HepG2 (cell line): ENCODE results near the gene ETV6. TPM values are rescaled to one million over a fixed set of nuclear protein-coding genes. Genes with fewer than 3 reads are reported as not detected.

Experiments
- ASH2L ChIP-seq: fragments of 300-600, 200-600 bp; sonication (generic); IDR thresholded peaks from 2 replicates; pipeline ENCODE4 v1.7.0; 2017; ENCODE audit warnings: low read depth, mild to moderate bottlenecking, moderate library complexity, mixed read lengths, low read length; ENCODE audit not compliant: insufficient read length
- DMAP1 ChIP-seq: IDR thresholded peaks from 2 replicates; pipeline ENCODE4 v1.6.1; 2016
- EP300 ChIP-seq, 3 experiments: sonication (generic) in 1 of 3; formaldehyde crosslinking in 1 of 3; IDR thresholded peaks; 2 replicates each; pipeline versions ENCODE4 v1.5.1 to v1.6.1; 2011 to 2020; ENCODE audit warnings: low read depth in 2 of 3, low read length in 2 of 3, borderline replicate concordance in 1 of 3, improper control_type of control experiment in 1 of 3, mild to moderate bottlenecking in 1 of 3, missing genetic modification reagents in 1 of 3, moderate library complexity in 1 of 3
- HIC2 ChIP-seq: sonication (generic); formaldehyde crosslinking; IDR thresholded peaks from 2 replicates; pipeline ENCODE4 v1.9.0; 2022; ENCODE audit warnings: low read depth, missing genetic modification reagents
- HNF4G ChIP-seq, 2 experiments: sonication (generic) in 1 of 2; formaldehyde crosslinking in 1 of 2; IDR thresholded peaks; 2 replicates each; pipeline versions ENCODE4 v1.4.0 to v1.6.1; 2011 to 2020; ENCODE audit warnings: borderline replicate concordance in 2 of 2, low read depth in 2 of 2, mild to moderate bottlenecking in 2 of 2, low read length in 1 of 2, missing genetic modification reagents in 1 of 2, moderate library complexity in 1 of 2
- KLF16 ChIP-seq, 2 experiments: sonication (generic) in 1 of 2; formaldehyde crosslinking in 1 of 2; IDR thresholded peaks; 2 replicates each; pipeline versions ENCODE4 v1.6.1 to v1.8.0; 2016 to 2023; ENCODE audit warnings: missing genetic modification reagents in 2 of 2, missing compliant biosample characterization in 1 of 2
- MED1 ChIP-seq: sonication (generic); formaldehyde crosslinking; IDR thresholded peaks from 2 replicates; pipeline ENCODE4 v1.4.0; 2020; ENCODE audit warnings: missing genetic modification reagents
- NAIF1 ChIP-seq: sonication (generic); formaldehyde crosslinking; IDR thresholded peaks from 2 replicates; pipeline ENCODE4 v1.5.0; 2020; ENCODE audit warnings: mild to moderate bottlenecking, missing genetic modification reagents, borderline replicate concordance
- NR2C2 ChIP-seq: sonication (generic); formaldehyde crosslinking; IDR thresholded peaks from 2 replicates; pipeline ENCODE4 v1.4.0; 2020; ENCODE audit warnings: missing genetic modification reagents, mild to moderate bottlenecking, moderate library complexity, borderline replicate concordance
- PHF5A ChIP-seq: IDR thresholded peaks from one replicate; pipeline ENCODE4 v1.6.1; 2018; ENCODE audit warnings: low read depth, missing genetic modification reagents; ENCODE audit not compliant: unreplicated experiment
- SNAPC2 ChIP-seq: sonication (generic); formaldehyde crosslinking; IDR thresholded peaks from 2 replicates; pipeline ENCODE4 v1.8.1; 2022; ENCODE audit warnings: mild to moderate bottlenecking, missing genetic modification reagents
- ZNF691 ChIP-seq: sonication (generic); formaldehyde crosslinking; IDR thresholded peaks from 2 replicates; pipeline ENCODE4 v1.4.0; 2020; ENCODE audit warnings: missing genetic modification reagents, low read depth, mild to moderate bottlenecking, borderline replicate concordance
- polyA plus RNA-seq, 8 experiments: library from polyadenylated mRNA; depleted of rRNA in 3 of 8; stranded (reverse) in 7 of 8; unstranded in 1 of 8; fragments of >200 nt; fragmentation: Illumina TruSeq in 4 of 8; extraction: Trizol in 4 of 8; gene quantifications; 2 replicates each; pipeline versions ENCODE4 v1.2.1 to v1.2.3, GENCODE V29; 2011 to 2016; ENCODE audit warnings: low read depth in 4 of 8, missing spikeins in 1 of 8, mixed read lengths in 1 of 8; ENCODE audit not compliant: insufficient read depth in 1 of 8
- total RNA-seq, 5 experiments: library from RNA; depleted of rRNA; stranded (reverse); fragments of >200 nt; fragmentation: Illumina TruSeq; extraction: Trizol; gene quantifications; 2 replicates each; pipeline ENCODE4 v1.2.3, GENCODE V29; 2016; ENCODE audit warnings: low read depth in 1 of 5

Gene ETV6
- total and polyA plus RNA-seq, 2 of the 13 experiments (the other 11 are each of a cell fraction or from before 2014, with no cell fraction given) = 2.2 to 3.0 TPM

- no peak for TF ChIP-seq NAIF1 (CRISPR knock-in tag)
- TF ChIP-seq PHF5A = no peak
- no peak for TF ChIP-seq SNAPC2
- 0 out of 2 replicates have a peak, but pooled peaks have one; percentile 17 for TF ChIP-seq DMAP1 (CRISPR knock-in tag)
- TF ChIP-seq EP300 (IDR thresholded peaks at IDR 0.05; ENCODE audit: low read depth in 2 of 2, low read length in 2 of 2) = 0 out of 4 replicates have a peak, but pooled peaks of 1 of the 2 experiments have one; percentile 13
- no peak for TF ChIP-seq EP300 (CRISPR knock-in tag; IDR thresholded peaks at IDR 0.05; ENCODE audit: borderline replicate concordance)
- peak; percentile 3 for TF ChIP-seq ASH2L
- 0 out of 4 replicates have a peak, but pooled peaks of 1 of the 2 experiments have one; percentile 29 for TF ChIP-seq KLF16 (CRISPR knock-in tag; IDR thresholded peaks at IDR 0.05)
- TF ChIP-seq HIC2 = no peak
- TF ChIP-seq HNF4G (IDR thresholded peaks at IDR 0.05; ENCODE audit: borderline replicate concordance, low read depth, low read length) = no peak
- TF ChIP-seq HNF4G (CRISPR knock-in tag; IDR thresholded peaks at IDR 0.05; ENCODE audit: borderline replicate concordance, low read depth) = no peak
- TF ChIP-seq NR2C2 = 0 out of 2 replicates have a peak, but pooled peaks have one; percentile 46
- 0 out of 2 replicates have a peak, but pooled peaks have one; percentile 9 for TF ChIP-seq MED1
- no peak for TF ChIP-seq ZNF691 (CRISPR knock-in tag)
Observed at GRCh38 chr12:11649413-11650285, at the start of gene ETV6 (continued).
